Keratinocyte (primary cell): ENCODE measurements around the gene LYPLA2. TPM values are rescaled to one million over a fixed set of nuclear protein-coding genes. Genes with fewer than 3 reads are reported as not detected.
A peak's percentile ranks its signal among the peaks of the same experiment; 100 is the strongest.
"Not testable (repeated sequence)": the region's sequence is repeated elsewhere in the genome, so short reads cannot be mapped to it uniquely, and the experiment has no call there.

Experiments used
- DNase-seq: peaks from one replicate; pipeline ENCODE4 v3.0.0-alpha.2; 2011; ENCODE audit warnings: low read depth, missing footprints, low spot score
- FAIRE-seq: peaks from 2 replicates; lab custom pipeline; 2011; peaks lifted over from hg19 to GRCh38; lab: Jason Lieb, UNC
- H2AFZ ChIP-seq: 2 replicates; pipeline ENCODE4 v1.6.0; 2012; ENCODE audit warnings: low read length, control low read depth, inconsistent platforms; ENCODE audit not compliant: control insufficient read depth
- H3K27ac ChIP-seq: 2 replicates; pipeline ENCODE4 v1.5.1; 2011; ENCODE audit warnings: low read length; ENCODE audit not compliant: control insufficient read depth, insufficient read depth
- H3K27me3 ChIP-seq: 3 replicates; pipeline ENCODE4 v1.6.0; 2011; ENCODE audit warnings: low read length; ENCODE audit not compliant: control insufficient read depth, insufficient read depth; ENCODE audit errors: extremely low read depth
- H3K36me3 ChIP-seq, 2 experiments: 2 replicates in 1 of 2; 3 replicates in 1 of 2; pipeline ENCODE4 v1.5.1; 2011; ENCODE audit warnings: low read length in 2 of 2, mild to moderate bottlenecking in 1 of 2; ENCODE audit not compliant: control insufficient read depth in 2 of 2, insufficient read depth in 2 of 2; ENCODE audit errors: extremely low read depth in 1 of 2
- H3K4me1 ChIP-seq: 3 replicates; pipeline ENCODE4 v1.5.1; 2011; ENCODE audit warnings: low read length; ENCODE audit not compliant: control insufficient read depth, insufficient read depth; ENCODE audit errors: extremely low read depth
- H3K4me2 ChIP-seq: 3 replicates; pipeline ENCODE4 v1.6.0; 2011; ENCODE audit warnings: low read depth, low read length; ENCODE audit not compliant: control insufficient read depth, insufficient read depth; ENCODE audit errors: extremely low read depth
- H3K4me3 ChIP-seq, 3 experiments: fragments of 200-600 bp in 1 of 3; sonication (generic) in 1 of 3; 2 replicates in 2 of 3; 3 replicates in 1 of 3; pipeline ENCODE4 v1.5.1; 2011 to 2016; ENCODE audit warnings: low read length in 3 of 3, mild to moderate bottlenecking in 3 of 3, control low read depth in 2 of 3, inconsistent platforms in 1 of 3, low read depth in 1 of 3, mixed read lengths in 1 of 3, mixed run types in 1 of 3, moderate library complexity in 1 of 3; ENCODE audit not compliant: control insufficient read depth in 2 of 3, insufficient read depth in 2 of 3; ENCODE audit errors: extremely low read depth in 1 of 3
- H3K79me2 ChIP-seq: 2 replicates; pipeline ENCODE4 v1.6.0; 2012; ENCODE audit warnings: low read length; ENCODE audit not compliant: control insufficient read depth, insufficient read depth
- H3K9ac ChIP-seq: 3 replicates; pipeline ENCODE4 v1.6.0; 2011; ENCODE audit warnings: low read length; ENCODE audit not compliant: control insufficient read depth, insufficient read depth; ENCODE audit errors: extremely low read depth
- H3K9me1 ChIP-seq: 3 replicates; pipeline ENCODE4 v1.6.0; 2011; ENCODE audit warnings: low read length; ENCODE audit not compliant: control insufficient read depth, insufficient read depth; ENCODE audit errors: extremely low read depth
- H3K9me3 ChIP-seq: 2 replicates; pipeline ENCODE4 v1.5.1; 2012; ENCODE audit warnings: low read depth, low read length; ENCODE audit not compliant: control insufficient read depth
- H4K20me1 ChIP-seq: 3 replicates; pipeline ENCODE4 v1.6.0; 2011; ENCODE audit warnings: low read length; ENCODE audit not compliant: control insufficient read depth, insufficient read depth; ENCODE audit errors: extremely low read depth
- CTCF ChIP-seq, 3 experiments: IDR thresholded peaks in 1 of 3; conservative IDR thresholded peaks in 1 of 3; optimal IDR thresholded peaks in 1 of 3; 2 replicates in 2 of 3; 3 replicates in 1 of 3; pipeline versions ENCODE3 to v1.5.1; 2011; ENCODE audit warnings: low read length in 3 of 3, mild to moderate bottlenecking in 3 of 3, moderate library complexity in 2 of 3, control low read depth in 1 of 3, inconsistent platforms in 1 of 3; ENCODE audit not compliant: insufficient read depth in 2 of 3; ENCODE audit errors: extremely low read depth in 1 of 3
- EZH2 ChIP-seq: IDR thresholded peaks from one replicate; pipeline ENCODE4 v1.6.1; 2012; ENCODE audit warnings: inconsistent platforms, mild to moderate bottlenecking, low read length, moderate library complexity
- dilution Hi-C: fragments of 300-500 bp; cut with MboI; formaldehyde crosslinking; loops from one replicate; pipeline ENCODE4 v1.7.0; 2020; ENCODE audit warnings: low sequenced_read_pairs; ENCODE audit not compliant: extremely low pct_ligation_motif_present
- polyA plus RNA-seq, 5 experiments: library from polyadenylated mRNA; depleted of rRNA in 3 of 5; stranded (reverse) in 3 of 5; stranded (forward) in 1 of 5; unstranded in 1 of 5; fragments of >200 nt; gene quantifications; 1 replicate in 1 of 5; 2 replicates in 3 of 5; 3 replicates in 1 of 5; pipeline versions ENCODE4 v1.2.1 to v1.2.3, GENCODE V29; 2011 to 2012; ENCODE audit warnings: missing spikeins in 2 of 5, low read depth in 1 of 5, low replicate concordance in 1 of 5

Gene LYPLA2
- polyA plus RNA-seq, 1 donor (not counting 4 experiments of a cell fraction or from before 2014, with no cell fraction given), result 51.7 TPM

GRCh38 chr1:23793018-23793781 is 2.3 kb downstream of the LYPLA2 start:
- Histone ChIP-seq H3K79me2 (peaks cover 21% of the 10 kb centered on the region), H3K36me3 (peaks cover 27 to 32% of the 10 kb centered on the region in 2 experiments), H3K27ac (peak overlapping the region; percentile 10), H3K27me3 (no peaks in the 10 kb centered on the region), H3K4me1 (peaks cover 26% of the 10 kb centered on the region), H3K9me3 (no peaks in the 10 kb centered on the region), H3K4me3 (no peak overlapping the region), H3K4me2 (no peak overlapping the region), H4K20me1 (no peaks in the 10 kb centered on the region), H2AFZ (no peak overlapping the region), H3K9ac (peak overlapping the region; percentile 22), H3K9me1 (no peaks in the 10 kb centered on the region)
- dilution Hi-C loops, result no loop called here
- TF ChIP-seq CTCF (optimal IDR thresholded peaks at IDR 0.05 in 1 of 3, IDR thresholded peaks at IDR 0.05 in 1 of 3, conservative IDR thresholded peaks at IDR 0.05 in 1 of 3; ENCODE audit: extremely low read depth in 1 of 3, insufficient read depth in 2 of 3, low read length in 3 of 3) (no peak), EZH2 (no peak)
- DNase-seq, result no peak
- FAIRE-seq, result no peak

GRCh38 chr1:23793861-23794731 is 3.2 kb downstream of the LYPLA2 start:
- H3K9me3 ChIP-seq, result no peaks in the 10 kb centered on the region
- no peak overlapping the region for H3K4me2 ChIP-seq
- H3K27ac ChIP-seq, result no peak overlapping the region
- H3K9ac ChIP-seq, result no peak overlapping the region
- no peaks in the 10 kb centered on the region for H4K20me1 ChIP-seq
- FAIRE-seq (no peak), DNase-seq (no peak)
- peaks cover 21% of the 10 kb centered on the region for H3K79me2 ChIP-seq
- dilution Hi-C loops, result no loop called here
- H3K4me1 ChIP-seq, result peaks cover 32% of the 10 kb centered on the region
- no peaks in the 10 kb centered on the region for H3K27me3 ChIP-seq
- no peak for TF ChIP-seq EZH2
- TF ChIP-seq CTCF (optimal IDR thresholded peaks at IDR 0.05 in 1 of 3, IDR thresholded peaks at IDR 0.05 in 1 of 3, conservative IDR thresholded peaks at IDR 0.05 in 1 of 3; ENCODE audit: extremely low read depth in 1 of 3, insufficient read depth in 2 of 3, low read length in 3 of 3), result no peak
- no peak overlapping the region for H2AFZ ChIP-seq
- H3K9me1 ChIP-seq, result no peaks in the 10 kb centered on the region
- H3K36me3 ChIP-seq, result peaks cover 34 to 38% of the 10 kb centered on the region in 2 experiments
- H3K4me3 ChIP-seq, result no peak overlapping the region

- DNase-seq, H3K9me3 ChIP-seq, H4K20me1 ChIP-seq, H2AFZ ChIP-seq, H3K9ac ChIP-seq, H3K9me1 ChIP-seq, H3K27ac ChIP-seq, H3K27me3 ChIP-seq, H3K4me3 ChIP-seq, dilution Hi-C loops, FAIRE-seq, H3K4me2 ChIP-seq: not testable (repeated sequence)
- H3K36me3 ChIP-seq, result peaks cover 34 to 38% of the 10 kb centered on the region in 2 experiments
- H3K4me1 ChIP-seq, result peaks cover 35% of the 10 kb centered on the region
- H3K79me2 ChIP-seq, result peaks cover 21% of the 10 kb centered on the region
These were observed 3.8 kb downstream of the LYPLA2 start for GRCh38 chr1:23794732-23795182.
